Trophoblast cell (in vitro differentiated cells and primary cell): ENCODE measurements around the gene CFAP157.

ENCODE experiments used
- DNase-seq, 2 donors: peaks; one replicate each; pipeline ENCODE4 v3.0.0-alpha.2; 2016
- H2AFZ ChIP-seq: 2 replicates; pipeline ENCODE4 v1.6.1; 2013; ENCODE audit warnings: low read length, moderate library complexity, mild to moderate bottlenecking; ENCODE audit not compliant: insufficient read depth, poor library complexity
- H2AK5ac ChIP-seq: 2 replicates; pipeline ENCODE4 v1.6.1; 2013; ENCODE audit warnings: mild to moderate bottlenecking, low read length
- H2BK120ac ChIP-seq: 2 replicates; pipeline ENCODE4 v1.6.1; 2013; ENCODE audit warnings: low read length, mild to moderate bottlenecking, moderate library complexity; ENCODE audit not compliant: insufficient read depth, poor library complexity
- H2BK12ac ChIP-seq: 2 replicates; pipeline ENCODE4 v1.6.1; 2013; ENCODE audit warnings: mild to moderate bottlenecking, low read length, moderate library complexity
- H2BK5ac ChIP-seq: 2 replicates; pipeline ENCODE4 v1.6.1; 2013; ENCODE audit warnings: low read length, low read depth, moderate library complexity, mild to moderate bottlenecking; ENCODE audit not compliant: poor library complexity
- H3K14ac ChIP-seq: 2 replicates; pipeline ENCODE4 v1.6.1; 2013; ENCODE audit warnings: mild to moderate bottlenecking, low read length
- H3K18ac ChIP-seq: 2 replicates; pipeline ENCODE4 v1.6.1; 2013; ENCODE audit warnings: mild to moderate bottlenecking, low read length
- H3K23ac ChIP-seq: 2 replicates; pipeline ENCODE4 v1.6.1; 2013; ENCODE audit warnings: low read length
- H3K27ac ChIP-seq: 2 replicates; pipeline ENCODE4 v1.5.1; 2013; ENCODE audit warnings: low read depth, mild to moderate bottlenecking, inconsistent platforms, low read length, moderate library complexity
- H3K27me3 ChIP-seq: 2 replicates; pipeline ENCODE4 v1.6.1; 2013; ENCODE audit warnings: inconsistent platforms, mild to moderate bottlenecking, low read length, moderate library complexity; ENCODE audit not compliant: insufficient read depth
- H3K36me3 ChIP-seq, 2 experiments: 1 replicate in 1 of 2; 2 replicates in 1 of 2; pipeline ENCODE4 v1.6.1; 2013; ENCODE audit warnings: low read length in 2 of 2, mild to moderate bottlenecking in 2 of 2, moderate library complexity in 1 of 2; ENCODE audit not compliant: insufficient read depth in 2 of 2, control insufficient read depth in 1 of 2
- H3K4ac ChIP-seq: 2 replicates; pipeline ENCODE4 v1.6.1; 2013; ENCODE audit warnings: low read depth, mild to moderate bottlenecking, low read length, moderate library complexity
- H3K4me1 ChIP-seq, 2 experiments: 1 replicate in 1 of 2; 2 replicates in 1 of 2; pipeline ENCODE4 v1.6.1; 2013; ENCODE audit warnings: low read length in 2 of 2, mild to moderate bottlenecking in 2 of 2, moderate library complexity in 1 of 2; ENCODE audit not compliant: insufficient read depth in 2 of 2, control insufficient read depth in 1 of 2
- H3K4me2 ChIP-seq: 2 replicates; pipeline ENCODE4 v1.6.1; 2013; ENCODE audit warnings: inconsistent platforms, mild to moderate bottlenecking, low read length, moderate library complexity
- H3K4me3 ChIP-seq: 2 replicates; pipeline ENCODE4 v1.5.1; 2013; ENCODE audit warnings: mild to moderate bottlenecking, low read depth, low read length, inconsistent platforms
- H3K79me1 ChIP-seq: one replicate; pipeline ENCODE4 v1.6.1; 2013; ENCODE audit warnings: low read length
- H3K79me2 ChIP-seq: 2 replicates; pipeline ENCODE4 v1.6.1; 2013; ENCODE audit warnings: low read length, mild to moderate bottlenecking; ENCODE audit not compliant: control insufficient read depth, insufficient read depth, poor library complexity
- H3K9ac ChIP-seq: 2 replicates; pipeline ENCODE4 v1.6.1; 2013; ENCODE audit warnings: mild to moderate bottlenecking, low read length
- H3K9me3 ChIP-seq: 2 replicates; pipeline ENCODE4 v1.6.1; 2013; ENCODE audit warnings: low read depth, mild to moderate bottlenecking, control low read depth, inconsistent platforms, low read length; ENCODE audit not compliant: insufficient read depth
- H4K12ac ChIP-seq: 2 replicates; pipeline ENCODE4 v1.6.1; 2013; ENCODE audit warnings: low read depth, mild to moderate bottlenecking, low read length, moderate library complexity
- H4K8ac ChIP-seq: 2 replicates; pipeline ENCODE4 v1.6.1; 2013; ENCODE audit warnings: low read depth, mild to moderate bottlenecking, low read length, moderate library complexity
- H4K91ac ChIP-seq: one replicate; pipeline ENCODE4 v1.6.1; 2013; ENCODE audit warnings: low read depth, mild to moderate bottlenecking, low read length, moderate library complexity
- WGBS: extraction: QIAGEN DNeasy Blood & Tissue Kit; methylation state at CpG from one replicate; pipeline ENCODE4 v1.1.7; 2013; ENCODE audit warnings: missing lambda C conversion rate; ENCODE audit not compliant: insufficient read length, insufficient coverage; ENCODE audit errors: extremely low coverage; 5-methylcytosine and 5-hydroxymethylcytosine counted together

The CFAP157 gene

GRCh38 chr9:127721391-127721821 lies 14.6 kb downstream of the CFAP157 start:
- no peak overlapping the region for H2AFZ ChIP-seq
- H3K79me2 ChIP-seq = no peaks in the 10 kb centered on the region
- no peak overlapping the region for H4K91ac ChIP-seq
- peak in 1 of 2 donors; percentile 16 for DNase-seq
- no peak overlapping the region for H3K9ac ChIP-seq
- H3K4me1 ChIP-seq = no peaks in the 10 kb centered on the region
- no peak overlapping the region for H3K4me3 ChIP-seq
- no peak overlapping the region for H3K23ac ChIP-seq
- H3K4me2 ChIP-seq = no peak overlapping the region
- no peak overlapping the region for H2BK120ac ChIP-seq
- H3K18ac ChIP-seq = no peak overlapping the region
- no peak overlapping the region for H2BK12ac ChIP-seq
- no peaks in the 10 kb centered on the region for H3K36me3 ChIP-seq
- no CpG with 5 or more reads among the region's 11 CpGs for WGBS
- no peak overlapping the region for H3K27ac ChIP-seq
- H2AK5ac ChIP-seq = no peak overlapping the region
- no peaks in the 10 kb centered on the region for H3K9me3 ChIP-seq
- H3K79me1 ChIP-seq = no peaks in the 10 kb centered on the region
- H4K8ac ChIP-seq = no peak overlapping the region
- H4K12ac ChIP-seq = no peak overlapping the region
- H3K14ac ChIP-seq = no peak overlapping the region
- H3K27me3 ChIP-seq = no peaks in the 10 kb centered on the region
- no peak overlapping the region for H3K4ac ChIP-seq
- H2BK5ac ChIP-seq = no peak overlapping the region

DNA sequence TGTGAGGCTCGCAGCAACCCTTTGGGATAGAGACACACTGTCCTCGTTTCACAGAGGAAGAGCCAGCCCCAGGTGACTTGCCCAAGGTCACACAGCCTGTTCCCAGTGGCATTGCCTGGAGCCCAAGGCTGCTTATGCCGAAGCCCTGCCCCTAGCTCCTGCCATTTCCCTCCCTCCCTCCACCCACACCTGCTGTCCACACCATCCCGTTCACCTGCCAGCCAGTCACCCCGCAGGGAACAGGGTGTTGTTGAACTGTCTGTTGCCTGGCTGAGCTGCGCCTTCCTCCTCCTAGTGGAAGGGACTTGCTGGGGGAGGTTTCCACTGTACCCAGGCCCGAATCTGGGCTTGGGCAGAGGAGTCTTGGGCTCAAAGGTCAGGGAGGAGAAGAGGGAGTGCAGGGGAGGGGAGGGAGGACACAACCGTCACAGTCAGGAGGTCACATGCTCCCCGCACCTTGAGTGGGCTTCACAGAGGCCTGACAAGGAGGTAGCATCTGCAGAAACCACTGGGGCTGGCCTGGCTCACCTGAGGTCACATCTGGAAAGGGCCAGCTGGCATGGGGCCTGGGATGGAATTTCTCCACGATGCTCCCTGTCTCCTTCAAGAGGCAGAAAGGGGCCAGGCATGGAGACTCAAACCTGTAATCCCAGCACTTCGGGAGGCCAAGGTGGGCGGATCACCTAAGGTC lies 15.4 kb downstream of the CFAP157 start:
- Histone ChIP-seq H4K91ac (no peak overlapping the region), H2AK5ac (no peak overlapping the region), H4K8ac (no peak overlapping the region), H4K12ac (no peak overlapping the region), H3K27me3 (no peaks in the 10 kb centered on the region), H3K27ac (no peak overlapping the region), H3K18ac (no peak overlapping the region), H3K4me2 (no peak overlapping the region), H2BK120ac (no peak overlapping the region), H3K14ac (no peak overlapping the region), H2AFZ (no peak overlapping the region), H3K9me3 (peaks cover 2% of the 10 kb centered on the region), H2BK5ac (no peak overlapping the region), H3K4me3 (no peak overlapping the region), H3K4me1 (no peaks in the 10 kb centered on the region), H3K9ac (no peak overlapping the region), H3K79me2 (no peaks in the 10 kb centered on the region), H3K23ac (no peak overlapping the region), H3K79me1 (no peaks in the 10 kb centered on the region), H3K36me3 (no peaks in the 10 kb centered on the region), H2BK12ac (no peak overlapping the region), H3K4ac (no peak overlapping the region)
- DNase-seq = no peak
- no CpG with 5 or more reads among the region's 12 CpGs for WGBS

GRCh38 chr9:127723013-127723412 lies 16.2 kb downstream of the CFAP157 start:
- Histone ChIP-seq H3K14ac (no peak overlapping the region), H3K79me2 (no peaks in the 10 kb centered on the region), H3K9me3 (peaks cover 2% of the 10 kb centered on the region), H3K27me3 (no peaks in the 10 kb centered on the region), H2BK12ac (no peak overlapping the region), H3K9ac (no peak overlapping the region), H3K23ac (no peak overlapping the region), H3K36me3 (no peaks in the 10 kb centered on the region), H2AK5ac (no peak overlapping the region), H2BK5ac (no peak overlapping the region), H3K4ac (no peak overlapping the region), H4K91ac (no peak overlapping the region), H2AFZ (no peak overlapping the region), H4K12ac (no peak overlapping the region), H3K4me3 (peak overlapping the region; percentile 56), H3K79me1 (no peaks in the 10 kb centered on the region), H4K8ac (no peak overlapping the region), H3K4me1 (no peaks in the 10 kb centered on the region), H3K27ac (no peak overlapping the region), H3K4me2 (no peak overlapping the region), H3K18ac (no peak overlapping the region), H2BK120ac (no peak overlapping the region)
- no CpG with 5 or more reads among the region's 13 CpGs for WGBS
- DNase-seq = no peak

GRCh38 chr9:127723444-127723843 lies 16.7 kb downstream of the CFAP157 start:
- H4K12ac ChIP-seq = no peak overlapping the region
- H4K91ac ChIP-seq = no peak overlapping the region
- H3K4me1 ChIP-seq = no peaks in the 10 kb centered on the region
- no peak overlapping the region for H2BK12ac ChIP-seq
- no peak overlapping the region for H3K4me3 ChIP-seq
- no peak overlapping the region for H4K8ac ChIP-seq
- no peak overlapping the region for H2BK120ac ChIP-seq
- no peak overlapping the region for H2BK5ac ChIP-seq
- H3K4me2 ChIP-seq = no peak overlapping the region
- H3K36me3 ChIP-seq = no peaks in the 10 kb centered on the region
- no peak overlapping the region for H3K9ac ChIP-seq
- no peak overlapping the region for H2AK5ac ChIP-seq
- peaks cover 2% of the 10 kb centered on the region for H3K9me3 ChIP-seq
- no peaks in the 10 kb centered on the region for H3K79me1 ChIP-seq
- no peaks in the 10 kb centered on the region for H3K79me2 ChIP-seq
- H2AFZ ChIP-seq = no peak overlapping the region
- no peak overlapping the region for H3K27ac ChIP-seq
- H3K14ac ChIP-seq = no peak overlapping the region
- no peaks in the 10 kb centered on the region for H3K27me3 ChIP-seq
- H3K18ac ChIP-seq = no peak overlapping the region
- H3K23ac ChIP-seq = no peak overlapping the region
- WGBS = no CpG with 5 or more reads among the region's 5 CpGs
- H3K4ac ChIP-seq = no peak overlapping the region
- DNase-seq = no peak
